ENCODE results near the gene CCDC82. TPM values are rescaled to one million over a fixed set of nuclear protein-coding genes. Genes with fewer than 3 reads are reported as not detected.
A peak's percentile ranks its signal among the peaks of the same experiment; 100 is the strongest.

CCDC82 gene
- total RNA-seq, 8 experiments from 2014 or later = 11.3 to 59.3 (median 36.7) TPM

- WGBS, 10 experiments = 91 to 100% (median 100%) methylated on average over 1 of the region's 1 CpG; no CpG with 5 or more reads in 1 of the 10 experiments
- ATAC-seq (replicated peaks in 6 of 8) = no peak
- Histone ChIP-seq H3K4me1 (replicated peaks in 1 of 2) (no peaks in the 10 kb centered on the region), H3K27ac (no peak overlapping the region), H3K4me3 (no peak overlapping the region)
- in situ Hi-C loops (cut with MboI; ENCODE audit: low pct_unique_long_range_greater_than_20kb in 2 of 9, low sequenced_read_pairs in 9 of 9, unreplicated experiment in 9 of 9) = loop anchor here in 1 of 9 experiments (25.0 kb wide), 1 partner anchor 520 kb away; no protein-coding TSS in a partner anchor
Measured at GRCh38 chr11:96357794-96358193, 31.9 kb downstream of the CCDC82 start.

GRCh38 chr11:96356848-96357247, 32.9 kb downstream of the CCDC82 start:
- ATAC-seq (replicated peaks in 6 of 8) = peak in 2 of 8 experiments; percentile 34 to 100
- in situ Hi-C loops (cut with MboI; ENCODE audit: low pct_unique_long_range_greater_than_20kb in 2 of 9, low sequenced_read_pairs in 9 of 9, unreplicated experiment in 9 of 9) = loop anchor here in 1 of 9 experiments (25.0 kb wide), 1 partner anchor 520 kb away; no protein-coding TSS in a partner anchor
- no peak overlapping the region for H3K27ac ChIP-seq
- H3K4me1 ChIP-seq (replicated peaks in 1 of 2) = no peaks in the 10 kb centered on the region
- 65 to 98% (median 93%) methylated on average over 2 to 4 of the region's 4 CpGs for WGBS, 10 experiments
- H3K4me3 ChIP-seq = no peak overlapping the region

GRCh38 chr11:96342961-96343711, 46.6 kb downstream of the CCDC82 start, which contains the start of gene MAML2:
TSS of gene MAML2 (minus strand) at chr11:96343195. CDS start at chr11:96341895, 1,300 bp downstream.
- peak; percentile 91 to 99 (median 96) for ATAC-seq (replicated peaks in 6 of 8)
- 0 to 80% (median 24%) methylated on average over 2 to 13 of the region's 31 CpGs; no CpG with 5 or more reads in 2 of the 10 experiments for WGBS, 10 experiments
- peak within 1 kb of the TSS; percentile 47 to 99 (median 60) for H3K4me3 ChIP-seq
- H3K4me1 ChIP-seq (replicated peaks in 1 of 2) = peaks cover 42% of the 10 kb centered on the region in 2 donors
- H3K27ac ChIP-seq = peak within 1 kb of the TSS in 1 of 2 donors; percentile 59
- in situ Hi-C loops (cut with MboI; ENCODE audit: low pct_unique_long_range_greater_than_20kb in 2 of 9, low sequenced_read_pairs in 9 of 9, unreplicated experiment in 9 of 9) = loop anchor here in 6 of 9 experiments (25.0 kb wide), 2 partner anchors 281 to 306 kb away; no protein-coding TSS in a partner anchor

GRCh38 chr11:96342014-96342960, 47.4 kb downstream of the CCDC82 start:
- 0 to 13% (median 4%) methylated on average over 2 to 12 of the region's 13 CpGs for WGBS, 10 experiments
- peak overlapping the region in 1 of 2 donors; percentile 59 for H3K27ac ChIP-seq

GRCh38 chr11:96341211-96342013, 48.3 kb downstream of the CCDC82 start:
- 80 to 100% (median 100%) methylated on average over 1 to 2 of the region's 26 CpGs; no CpG with 5 or more reads in 5 of the 10 experiments for WGBS, 10 experiments
- Histone ChIP-seq H3K4me3 (peak overlapping the region; percentile 47 to 99 (median 60)), H3K27ac (peak overlapping the region in 1 of 2 donors; percentile 47), H3K4me1 (replicated peaks in 1 of 2) (peaks cover 54 to 59% of the 10 kb centered on the region in 2 donors)
- in situ Hi-C loops (cut with MboI; ENCODE audit: low pct_unique_long_range_greater_than_20kb in 2 of 9, low sequenced_read_pairs in 9 of 9, unreplicated experiment in 9 of 9) = loop anchor here in 6 of 9 experiments (25.0 kb wide), 2 partner anchors 279 to 304 kb away; no protein-coding TSS in a partner anchor
- ATAC-seq (replicated peaks in 6 of 8) = peak; percentile 14 to 45 (median 26)

More at GRCh38 chr11:96342014-96342960, 47.4 kb downstream of the CCDC82 start:
- Histone ChIP-seq H3K4me1 (replicated peaks in 1 of 2) (peaks cover 50 to 51% of the 10 kb centered on the region in 2 donors), H3K4me3 (peak overlapping the region; percentile 47 to 99 (median 60))
- in situ Hi-C loops (cut with MboI; ENCODE audit: low pct_unique_long_range_greater_than_20kb in 2 of 9, low sequenced_read_pairs in 9 of 9, unreplicated experiment in 9 of 9) = loop anchor here in 6 of 9 experiments (25.0 kb wide), 2 partner anchors 280 to 305 kb away; no protein-coding TSS in a partner anchor
- ATAC-seq (replicated peaks in 6 of 8) = peak in 4 of 8 experiments; percentile 1 to 6 (median 3)

- Histone ChIP-seq H3K4me3 (peak overlapping the region in 1 of 5 donors; percentile 99), H3K27ac (no peak overlapping the region), H3K4me1 (replicated peaks in 1 of 2) (peaks cover 62 to 68% of the 10 kb centered on the region in 2 donors)
- 51 to 100% (median 81%) methylated on average over 1 to 3 of the region's 4 CpGs; no CpG with 5 or more reads in 3 of the 10 experiments for WGBS, 10 experiments
- in situ Hi-C loops (cut with MboI; ENCODE audit: low pct_unique_long_range_greater_than_20kb in 2 of 9, low sequenced_read_pairs in 9 of 9, unreplicated experiment in 9 of 9) = loop anchor here in 6 of 9 experiments (25.0 kb wide), 2 partner anchors 278 to 303 kb away; no protein-coding TSS in a partner anchor
- peak in 1 of 8 experiments; percentile 7 for ATAC-seq (replicated peaks in 6 of 8)
Measured at GRCh38 chr11:96340555-96340885, 49.2 kb downstream of the CCDC82 start.

GRCh38 chr11:96339706-96340554, 49.8 kb downstream of the CCDC82 start:
- Histone ChIP-seq H3K4me1 (replicated peaks in 1 of 2) (peaks cover 66 to 74% of the 10 kb centered on the region in 2 donors), H3K4me3 (peak overlapping the region in 1 of 5 donors; percentile 99), H3K27ac (no peak overlapping the region)
- in situ Hi-C loops (cut with MboI; ENCODE audit: low pct_unique_long_range_greater_than_20kb in 2 of 9, low sequenced_read_pairs in 9 of 9, unreplicated experiment in 9 of 9) = loop anchor here in 6 of 9 experiments (25.0 kb wide), 2 partner anchors 278 to 303 kb away; no protein-coding TSS in a partner anchor
- ATAC-seq (replicated peaks in 6 of 8) = no peak
- 28 to 100% (median 92%) methylated on average over 2 to 5 of the region's 7 CpGs; no CpG with 5 or more reads in 3 of the 10 experiments for WGBS, 10 experiments

- in situ Hi-C loops (cut with MboI; ENCODE audit: low pct_unique_long_range_greater_than_20kb in 2 of 9, low sequenced_read_pairs in 9 of 9, unreplicated experiment in 9 of 9) = loop anchor here in 6 of 9 experiments (25.0 kb wide), 2 partner anchors 277 to 302 kb away; no protein-coding TSS in a partner anchor
- Histone ChIP-seq H3K4me3 (peak overlapping the region in 2 of 5 donors; percentile 4 to 26), H3K4me1 (replicated peaks in 1 of 2) (peaks cover 68 to 79% of the 10 kb centered on the region in 2 donors), H3K27ac (no peak overlapping the region)
- peak in 2 of 8 experiments; percentile 2 to 5 for ATAC-seq (replicated peaks in 6 of 8)
- WGBS, 10 experiments = 10 to 86% (median 72%) methylated on average over 1 to 10 of the region's 13 CpGs; no CpG with 5 or more reads in 1 of the 10 experiments
Measured at GRCh38 chr11:96338910-96339705, 50.6 kb downstream of the CCDC82 start.

- peaks cover 75 to 85% of the 10 kb centered on the region in 2 donors for H3K4me1 ChIP-seq (replicated peaks in 1 of 2)
- no peak for ATAC-seq (replicated peaks in 6 of 8)
- in situ Hi-C loops (cut with MboI; ENCODE audit: low pct_unique_long_range_greater_than_20kb in 2 of 9, low sequenced_read_pairs in 9 of 9, unreplicated experiment in 9 of 9) = loop anchor here in 6 of 9 experiments (25.0 kb wide), 2 partner anchors 275 to 300 kb away; no protein-coding TSS in a partner anchor
- peak overlapping the region in 1 of 5 donors; percentile 26 for H3K4me3 ChIP-seq
- 68 to 100% (median 83%) methylated on average over 2 to 6 of the region's 6 CpGs for WGBS, 10 experiments
- H3K27ac ChIP-seq = no peak overlapping the region
Measured at GRCh38 chr11:96337541-96338431, 51.9 kb downstream of the CCDC82 start.
